Islet of Langerhans (tissue), 1 donor: ENCODE results near the gene HSDL1.
"Not testable (repeated sequence)": the region's sequence is repeated elsewhere in the genome, so short reads cannot be mapped to it uniquely, and the experiment has no call there.

Experiments
- FAIRE-seq: peaks from one replicate; lab custom pipeline; 2011; peaks lifted over from hg19 to GRCh38; lab: Jason Lieb, UNC

The HSDL1 gene

GRCh38 chr16:84138824-84139627, 6.0 kb downstream of the HSDL1 start:
- no peak for FAIRE-seq

- no peak for FAIRE-seq
These were observed 6.5 kb downstream of the HSDL1 start for GRCh38 chr16:84138500-84138823.

GRCh38 chr16:84137769-84138357, 7.1 kb downstream of the HSDL1 start:
- FAIRE-seq = no peak

- no peak for FAIRE-seq
These were observed 7.7 kb downstream of the HSDL1 start for GRCh38 chr16:84137287-84137686.

GRCh38 chr16:84136331-84137125, 8.4 kb downstream of the HSDL1 start:
- no peak for FAIRE-seq

- no peak for FAIRE-seq
These were observed 12.3 kb downstream of the HSDL1 start for GRCh38 chr16:84132527-84133285.

GRCh38 chr16:84131117-84131516, 13.9 kb downstream of the HSDL1 start:
- no peak for FAIRE-seq

- no peak for FAIRE-seq
These were observed 20.5 kb downstream of the HSDL1 start for GRCh38 chr16:84124257-84125073.

- no peak for FAIRE-seq
These were observed 24.0 kb downstream of the HSDL1 start for GRCh38 chr16:84121007-84121406.

- FAIRE-seq = no peak
These were observed 25.0 kb downstream of the HSDL1 start for GRCh38 chr16:84120023-84120422.

- no peak for FAIRE-seq
These were observed 25.6 kb downstream of the HSDL1 start for GRCh38 chr16:84119368-84119767.

- FAIRE-seq = not testable (repeated sequence)
These were observed 26.7 kb downstream of the HSDL1 start for GRCh38 chr16:84118315-84118714.

GRCh38 chr16:84117494-84117843, 27.5 kb downstream of the HSDL1 start:
- no peak for FAIRE-seq

GRCh38 chr16:84116720-84117493, 28.1 kb downstream of the HSDL1 start, which contains the start of gene MBTPS1:
MBTPS1 (minus strand) TSS chr16:84116942; CDS start chr16:84101783, 15,159 bp downstream.
- no peak for FAIRE-seq

GRCh38 chr16:84115919-84116719, 28.9 kb downstream of the HSDL1 start:
- FAIRE-seq = no peak

GRCh38 chr16:84111949-84112348, 33.0 kb downstream of the HSDL1 start:
- not testable (repeated sequence) for FAIRE-seq

GRCh38 chr16:84111525-84111924, 33.5 kb downstream of the HSDL1 start:
- no peak for FAIRE-seq

GRCh38 chr16:84110527-84110926, 34.5 kb downstream of the HSDL1 start:
- no peak for FAIRE-seq

- no peak for FAIRE-seq
These were observed 35.2 kb downstream of the HSDL1 start for GRCh38 chr16:84109598-84110335.
